H7 (cell line): ENCODE results near the gene FXN. TPM values are rescaled to one million over a fixed set of nuclear protein-coding genes. Genes with fewer than 3 reads are reported as not detected.
A peak's percentile ranks its signal among the peaks of the same experiment; 100 is the strongest.

Source experiments
- DNase-seq: peaks from one replicate; pipeline ENCODE4 v3.0.0; 2012
- H3K27me3 ChIP-seq: 2 replicates; pipeline ENCODE4 v1.6.0; 2011; ENCODE audit warnings: mild to moderate bottlenecking, low read length; ENCODE audit not compliant: control insufficient read depth, insufficient read depth
- H3K36me3 ChIP-seq: replicated peaks from 2 replicates; pipeline ENCODE4 v1.5.1; 2011; ENCODE audit warnings: low read length; ENCODE audit not compliant: control insufficient read depth, insufficient read depth
- H3K4me3 ChIP-seq: 2 replicates; pipeline ENCODE4 v1.5.1; 2011; ENCODE audit warnings: low read depth, mild to moderate bottlenecking, control low read depth, low read length, moderate library complexity; ENCODE audit not compliant: insufficient read depth
- total RNA-seq: library from RNA; depleted of rRNA; stranded (reverse); fragments of >200 nt; shearing (Covaris generic); gene quantifications from 2 replicates; pipeline ENCODE4 v1.2.3, GENCODE V29; 2014

FXN gene
- total RNA-seq, 1 experiment from 2014 or later, result 10.0 TPM

GRCh38 chr9:69071059-69071458, 35.5 kb downstream of the FXN start:
- H3K4me3 ChIP-seq, result no peak overlapping the region
- H3K27me3 ChIP-seq, result no peaks in the 10 kb centered on the region
- DNase-seq, result no peak
- peaks cover 6% of the 10 kb centered on the region for H3K36me3 ChIP-seq

DNA sequence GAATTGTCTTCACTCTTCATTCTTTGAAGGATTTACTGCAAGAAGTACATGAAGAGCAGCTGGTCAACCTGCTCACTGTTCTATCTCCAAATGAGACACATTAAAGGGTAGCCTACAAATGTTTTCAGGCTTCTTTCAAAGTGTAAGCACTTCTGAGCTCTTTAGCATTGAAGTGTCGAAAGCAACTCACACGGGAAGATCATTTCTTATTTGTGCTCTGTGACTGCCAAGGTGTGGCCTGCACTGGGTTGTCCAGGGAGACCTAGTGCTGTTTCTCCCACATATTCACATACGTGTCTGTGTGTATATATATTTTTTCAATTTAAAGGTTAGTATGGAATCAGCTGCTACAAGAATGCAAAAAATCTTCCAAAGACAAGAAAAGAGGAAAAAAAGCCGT, 37.6 kb downstream of the FXN start:
- H3K4me3 ChIP-seq, result no peak overlapping the region
- DNase-seq, result no peak
- H3K36me3 ChIP-seq, result peaks cover 3% of the 10 kb centered on the region
- no peaks in the 10 kb centered on the region for H3K27me3 ChIP-seq

- Histone ChIP-seq H3K4me3 (no peak overlapping the region), H3K27me3 (no peaks in the 10 kb centered on the region), H3K36me3 (peaks cover 2% of the 10 kb centered on the region; the same call in 1 of the 2 replicates)
- DNase-seq, result no peak
Measured at GRCh38 chr9:69074801-69075200, 39.2 kb downstream of the FXN start.

GRCh38 chr9:69076550-69076949, 41.0 kb downstream of the FXN start:
- no peak for DNase-seq
- H3K4me3 ChIP-seq, result no peak overlapping the region
- H3K36me3 ChIP-seq, result peaks cover 2% of the 10 kb centered on the region; the same call in 1 of the 2 replicates
- H3K27me3 ChIP-seq, result no peaks in the 10 kb centered on the region

DNA sequence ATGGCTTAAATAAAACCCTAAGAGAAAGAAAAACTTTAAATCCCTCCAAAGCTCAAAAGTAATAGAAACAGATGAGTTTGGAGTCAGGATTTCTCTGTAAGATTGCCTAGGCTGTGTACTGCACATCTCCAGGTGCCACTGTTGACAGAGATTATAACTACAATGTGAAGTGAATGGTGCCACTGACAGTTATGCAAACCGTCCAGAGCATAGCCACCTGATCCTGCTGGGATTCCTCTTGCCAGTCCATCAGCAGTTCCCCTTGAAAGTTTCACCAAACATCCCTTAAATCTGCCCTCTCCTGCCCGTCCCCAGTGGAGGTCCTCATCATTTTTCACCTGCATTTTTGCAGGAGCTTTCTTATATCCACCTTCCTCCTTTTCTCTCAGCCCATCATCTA, 42.5 kb downstream of the FXN start:
- Histone ChIP-seq H3K36me3 (no peaks in the 10 kb centered on the region), H3K4me3 (no peak overlapping the region), H3K27me3 (no peaks in the 10 kb centered on the region)
- no peak for DNase-seq

DNA sequence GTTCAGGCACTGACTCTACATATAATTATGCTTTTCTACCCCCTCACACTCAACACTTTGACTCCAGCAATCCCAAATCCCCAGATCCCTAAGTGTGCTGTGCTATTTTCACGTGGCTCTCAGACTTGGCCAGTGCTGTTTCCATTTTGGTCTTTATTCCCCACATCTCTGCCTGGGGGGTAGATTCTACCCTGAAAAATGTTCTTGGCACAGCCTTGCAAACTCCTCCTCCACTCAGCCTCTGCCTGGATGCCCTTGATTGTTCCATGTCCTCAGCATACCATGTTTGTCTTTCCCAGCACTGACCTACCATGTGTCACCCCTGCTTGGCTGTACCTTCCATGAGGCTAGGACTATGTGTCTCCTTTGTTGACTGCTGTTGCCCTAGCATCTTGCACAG, 43.0 kb downstream of the FXN start:
- no peak for DNase-seq
- Histone ChIP-seq H3K27me3 (no peaks in the 10 kb centered on the region), H3K36me3 (no peaks in the 10 kb centered on the region), H3K4me3 (no peak overlapping the region)

- no peak for DNase-seq
- Histone ChIP-seq H3K4me3 (no peak overlapping the region), H3K27me3 (no peaks in the 10 kb centered on the region), H3K36me3 (no peaks in the 10 kb centered on the region)
Measured at GRCh38 chr9:69079186-69079585, 43.6 kb downstream of the FXN start.

DNA sequence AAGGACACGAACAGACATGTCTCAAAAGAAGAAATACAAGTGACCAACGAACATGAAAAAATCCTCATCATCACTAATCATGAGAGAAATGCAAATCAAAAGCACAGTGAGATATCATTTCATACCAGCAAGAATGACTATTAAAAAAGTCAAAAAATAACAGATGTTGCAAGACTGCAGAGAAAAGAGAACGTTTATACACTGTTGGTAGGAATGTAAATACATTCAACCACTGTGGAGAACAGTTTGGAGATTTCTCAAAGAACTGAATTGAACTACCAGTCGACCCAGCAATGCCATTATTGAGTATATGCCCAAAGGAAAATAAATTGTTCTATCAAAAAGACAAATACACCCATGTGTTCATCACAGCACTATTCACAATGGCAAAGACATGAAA, 45.7 kb downstream of the FXN start:
- DNase-seq, result no peak
- no peaks in the 10 kb centered on the region for H3K27me3 ChIP-seq
- no peak overlapping the region for H3K4me3 ChIP-seq
- no peaks in the 10 kb centered on the region for H3K36me3 ChIP-seq

- Histone ChIP-seq H3K4me3 (no peak overlapping the region), H3K36me3 (no peaks in the 10 kb centered on the region), H3K27me3 (no peaks in the 10 kb centered on the region)
- no peak for DNase-seq
Measured at GRCh38 chr9:69083321-69083720, 47.8 kb downstream of the FXN start.

DNA sequence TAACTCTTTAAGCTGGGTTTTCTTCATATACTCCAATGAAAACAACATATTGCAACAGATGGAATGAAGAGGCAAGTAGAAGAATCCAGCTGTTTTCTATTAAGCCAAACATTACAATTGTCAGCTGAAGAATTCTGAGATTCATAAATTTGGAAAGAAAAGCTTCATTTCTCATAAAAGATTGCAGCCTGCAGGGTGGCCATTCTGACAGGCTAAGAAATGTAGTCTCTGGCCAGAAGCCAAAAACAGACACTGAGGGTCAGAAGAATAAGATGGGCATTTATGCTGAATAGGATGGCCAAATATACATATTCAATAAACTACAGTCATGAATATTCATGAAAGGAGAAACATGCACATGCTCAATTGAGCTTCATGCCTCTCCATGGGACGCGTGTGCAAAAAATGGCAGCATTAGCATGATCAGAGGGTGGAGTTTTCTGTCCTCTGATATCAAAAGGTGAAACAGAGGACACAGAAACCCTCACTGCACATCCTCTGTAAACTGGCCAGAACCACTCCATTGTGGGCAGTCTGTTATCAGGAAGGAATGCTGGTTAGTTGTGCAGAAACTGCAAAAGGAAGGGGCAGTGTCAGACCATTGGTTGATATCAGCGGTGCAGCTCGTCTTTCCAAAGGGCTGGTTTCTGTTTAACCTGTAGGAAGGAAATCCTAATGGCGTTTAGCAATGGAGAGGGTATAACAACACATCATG, 50.2 kb downstream of the FXN start:
- no peak for DNase-seq

GRCh38 chr9:69086312-69086711, 50.8 kb downstream of the FXN start:
- DNase-seq, result peak; percentile 29
- Histone ChIP-seq H3K4me3 (no peak overlapping the region), H3K27me3 (no peaks in the 10 kb centered on the region), H3K36me3 (no peaks in the 10 kb centered on the region)

More for the DNA sequence above, 50.2 kb downstream of the FXN start:
- Histone ChIP-seq H3K4me3 (no peak overlapping the region), H3K36me3 (no peaks in the 10 kb centered on the region), H3K27me3 (no peaks in the 10 kb centered on the region)

- no peaks in the 10 kb centered on the region for H3K27me3 ChIP-seq
Measured at GRCh38 chr9:69086769-69087168, 51.2 kb downstream of the FXN start.

GRCh38 chr9:69089082-69089481, 53.5 kb downstream of the FXN start:
- no peak for DNase-seq
- no peaks in the 10 kb centered on the region for H3K36me3 ChIP-seq
- H3K4me3 ChIP-seq, result no peak overlapping the region
- H3K27me3 ChIP-seq, result no peaks in the 10 kb centered on the region

More at GRCh38 chr9:69086769-69087168, 51.2 kb downstream of the FXN start:
- Histone ChIP-seq H3K4me3 (no peak overlapping the region), H3K36me3 (no peaks in the 10 kb centered on the region)
- no peak for DNase-seq

DNA sequence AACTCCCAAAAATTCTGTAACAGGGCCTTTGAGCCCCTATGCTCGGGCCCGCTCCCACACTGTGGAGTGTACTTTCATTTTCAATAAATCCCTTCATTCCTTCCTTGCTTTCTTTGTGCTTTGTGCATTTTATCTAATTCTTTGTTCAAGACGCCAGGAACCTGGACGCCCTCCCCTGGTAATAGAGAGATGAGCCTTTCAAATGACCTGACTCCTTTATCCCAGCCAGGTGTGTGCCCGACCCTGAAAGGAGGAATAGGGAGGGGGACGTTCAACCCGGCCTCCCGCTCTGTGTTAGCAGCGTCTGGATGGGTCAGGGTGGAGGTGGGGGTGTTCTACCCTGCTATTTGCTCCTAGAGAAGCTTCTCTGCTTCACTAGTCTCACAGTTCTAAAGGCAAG, 53.9 kb downstream of the FXN start:
- no peak overlapping the region for H3K4me3 ChIP-seq
- H3K36me3 ChIP-seq, result no peaks in the 10 kb centered on the region
- no peaks in the 10 kb centered on the region for H3K27me3 ChIP-seq
- DNase-seq, result peak; percentile 72

- Histone ChIP-seq H3K36me3 (no peaks in the 10 kb centered on the region), H3K4me3 (peak overlapping the region; percentile 3; the same call in 1 of the 2 replicates), H3K27me3 (no peaks in the 10 kb centered on the region)
- peak; percentile 53 for DNase-seq
Measured at GRCh38 chr9:69090140-69090750, 54.7 kb downstream of the FXN start.
